NOMO-1 treated with dmso at 0.1 percent for 144 hours (cell line): Measurements from ENCODE around the gene OR2W1.

Experiments
- DNase-seq: peaks from one replicate; lab custom pipeline; 2025; ENCODE audit not compliant: unreplicated experiment; lab: John Stamatoyannopoulos, UW

Gene OR2W1

GRCh38 chr6:29045075-29045474, at the start of gene OR2W1:
Gene OR2W1, minus strand, starts transcription at chr6:29045175. Its CDS starts 0 bp downstream, at chr6:29045175.
- no peak for DNase-seq

DNA sequence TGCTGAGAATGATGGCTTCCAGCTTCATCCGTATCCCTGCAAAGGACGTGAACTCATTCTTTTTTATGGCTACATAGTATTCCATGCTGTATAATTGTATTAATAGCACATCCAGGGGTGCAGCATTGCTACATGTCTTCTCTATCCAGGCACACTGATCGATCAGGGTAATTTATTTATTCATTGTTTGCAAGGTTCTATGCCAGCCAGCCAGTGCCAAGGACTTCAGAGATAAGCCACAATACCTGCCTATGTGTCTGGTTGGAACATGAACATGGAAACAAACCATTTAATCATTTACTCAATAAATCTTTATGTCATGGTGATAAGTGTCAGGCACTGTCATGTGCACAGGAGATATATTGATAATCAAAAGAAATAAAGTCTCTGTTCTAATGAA, 48.0 kb upstream of the OR2W1 start:
- DNase-seq, result no peak

DNA sequence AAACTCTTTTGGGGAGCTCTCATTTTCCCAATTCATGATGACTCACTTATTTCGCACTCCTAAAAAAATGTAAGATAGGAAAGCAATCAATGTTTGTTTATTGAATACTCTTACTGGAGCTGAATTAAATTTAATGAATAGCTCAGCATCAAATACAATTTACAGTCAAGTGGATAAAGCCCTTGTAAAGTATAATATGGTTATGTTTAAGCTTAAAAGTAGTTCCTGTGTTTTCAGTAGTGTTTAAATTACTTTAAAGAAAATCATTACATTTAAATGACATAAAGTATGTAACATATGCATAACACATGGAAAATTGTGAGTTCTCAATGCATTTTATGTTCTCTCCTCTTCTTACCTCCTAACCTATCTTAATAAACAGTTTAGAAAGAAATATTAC, 42.2 kb upstream of the OR2W1 start, which contains the start of gene OR2B3:
Gene OR2B3, minus strand, starts transcription at position 101 of the 400 bp plus-strand sequence. Its CDS starts 65 bp downstream, at position 36.
- DNase-seq, result no peak

GRCh38 chr6:29082457-29082856, 37.5 kb upstream of the OR2W1 start:
- DNase-seq, result no peak

DNA sequence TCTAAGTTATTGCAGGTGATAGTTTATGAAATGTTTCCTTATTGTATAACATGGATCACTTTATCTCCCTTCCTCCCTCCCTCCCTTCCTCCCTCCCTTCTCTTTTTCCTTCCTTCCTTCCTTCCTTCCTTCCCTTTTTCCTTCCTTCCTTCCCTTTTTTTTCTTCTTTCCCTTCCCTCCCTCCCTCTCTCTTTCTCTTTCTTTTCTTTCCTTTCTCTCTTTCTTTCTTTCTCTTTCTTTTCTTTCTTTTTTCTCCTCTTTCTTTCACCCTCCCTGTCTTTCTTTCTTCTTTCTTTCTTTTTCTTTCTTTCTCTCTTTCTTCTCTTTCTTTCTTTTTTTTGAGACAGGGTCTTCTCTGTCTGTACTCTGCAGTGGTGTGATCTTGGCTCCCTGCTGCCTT, 36.3 kb upstream of the OR2W1 start:
- no peak for DNase-seq

DNA sequence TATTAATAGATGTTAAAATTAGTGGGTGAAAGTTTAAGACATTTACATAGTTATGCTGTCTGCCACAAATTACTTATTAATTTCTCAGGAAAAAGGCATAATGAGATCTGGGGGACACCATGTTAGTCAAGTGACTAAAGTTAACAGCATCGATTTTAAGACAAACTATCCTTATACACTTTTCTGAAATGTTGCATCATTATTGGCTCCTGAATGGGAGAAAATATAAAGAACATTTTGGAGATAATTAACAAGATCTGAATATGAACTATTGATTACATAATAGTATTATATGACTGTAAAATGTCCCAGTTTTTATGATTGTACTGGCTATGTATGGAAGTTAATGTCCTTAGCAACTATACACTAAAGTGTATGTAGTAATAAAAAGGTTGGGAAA, 34.2 kb upstream of the OR2W1 start:
- no peak for DNase-seq

DNA sequence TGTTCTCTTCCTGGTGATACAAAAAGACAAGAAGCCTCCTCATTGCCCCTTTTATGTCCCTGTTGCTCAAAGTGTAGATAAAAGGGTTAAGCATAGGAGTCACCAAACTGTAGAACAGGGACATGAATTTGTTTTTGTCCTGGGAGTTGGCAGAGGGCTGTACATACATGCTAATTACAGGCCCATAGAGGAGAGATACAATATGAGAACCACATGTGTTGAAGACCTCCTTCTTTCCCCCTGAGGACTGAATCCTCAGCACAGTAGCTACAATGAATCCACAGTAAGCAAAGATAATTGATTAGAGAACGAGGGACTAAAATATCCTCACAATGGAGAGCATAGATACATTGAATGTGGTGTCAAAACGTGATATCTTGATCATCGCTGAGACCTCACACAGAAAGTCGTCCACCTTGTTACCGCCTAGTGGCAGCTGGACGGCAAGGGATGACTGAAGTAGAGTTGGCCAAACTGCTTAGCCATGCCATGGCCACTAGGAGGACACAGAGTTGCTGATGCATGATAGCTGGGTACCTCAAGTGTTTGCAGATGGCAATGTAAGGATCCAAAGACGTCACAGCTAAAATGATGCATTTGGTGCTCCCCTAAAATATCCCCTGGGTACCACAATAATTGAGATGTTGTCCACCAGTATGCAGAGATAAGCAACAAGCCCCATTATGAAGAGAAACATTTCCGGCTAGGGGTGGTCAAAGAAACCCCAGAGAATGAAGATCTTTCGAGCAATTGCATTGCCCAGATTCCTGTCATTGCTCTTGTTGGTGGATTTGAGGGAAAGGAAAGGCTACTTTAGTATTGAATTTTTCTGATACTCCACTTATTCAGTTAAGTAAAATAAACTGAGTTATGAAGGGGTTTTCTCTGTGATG, 27.1 kb upstream of the OR2W1 start:
- no peak for DNase-seq

GRCh38 chr6:29051680-29052079, 6.7 kb upstream of the OR2W1 start:
- no peak for DNase-seq

DNA sequence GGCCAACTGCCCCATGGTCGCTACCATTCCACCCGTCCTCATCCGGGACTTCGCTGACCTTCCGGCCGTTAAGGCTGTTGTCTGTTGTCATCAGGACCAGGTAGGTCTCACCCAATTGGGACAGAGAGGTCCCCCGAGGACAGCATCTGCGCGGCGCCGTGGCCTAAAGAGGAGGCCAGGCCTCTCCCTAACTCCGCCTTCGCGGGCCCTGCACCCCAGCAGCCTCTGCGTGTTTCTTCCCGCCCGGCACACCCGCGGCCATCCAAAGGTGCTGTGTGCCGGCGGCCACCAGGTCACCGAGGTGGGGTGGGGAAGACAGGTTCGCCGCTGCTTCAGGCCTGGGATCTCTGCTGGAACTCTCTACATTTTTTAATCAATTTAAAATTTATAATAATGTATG, 9.0 kb downstream of the OR2W1 start:
- DNase-seq, result no peak

GRCh38 chr6:29028821-29029220, 16.2 kb downstream of the OR2W1 start:
- no peak for DNase-seq

GRCh38 chr6:29025927-29026585, 18.9 kb downstream of the OR2W1 start:
- no peak for DNase-seq

- DNase-seq, result no peak
Measured at GRCh38 chr6:29021434-29021833, 23.5 kb downstream of the OR2W1 start.

DNA sequence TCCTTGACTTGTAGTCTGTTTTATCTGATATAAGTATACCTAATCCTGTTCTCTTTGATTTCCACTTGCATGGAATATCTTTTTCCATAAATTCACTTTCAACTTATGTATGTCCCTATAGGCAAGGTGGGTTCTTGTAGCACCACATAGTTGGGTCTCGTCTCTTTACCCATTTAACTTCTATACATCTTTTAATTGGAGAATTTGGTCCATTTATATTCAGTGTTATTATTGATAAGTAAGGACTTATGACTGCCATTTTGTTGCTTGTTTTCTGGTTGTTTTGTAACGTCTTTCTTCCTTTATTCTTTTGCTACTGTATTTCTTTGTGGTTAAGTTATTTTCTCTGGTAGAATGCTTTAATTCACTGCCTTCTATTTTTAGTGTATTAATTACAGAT, 25.3 kb downstream of the OR2W1 start:
- DNase-seq, result no peak

DNA sequence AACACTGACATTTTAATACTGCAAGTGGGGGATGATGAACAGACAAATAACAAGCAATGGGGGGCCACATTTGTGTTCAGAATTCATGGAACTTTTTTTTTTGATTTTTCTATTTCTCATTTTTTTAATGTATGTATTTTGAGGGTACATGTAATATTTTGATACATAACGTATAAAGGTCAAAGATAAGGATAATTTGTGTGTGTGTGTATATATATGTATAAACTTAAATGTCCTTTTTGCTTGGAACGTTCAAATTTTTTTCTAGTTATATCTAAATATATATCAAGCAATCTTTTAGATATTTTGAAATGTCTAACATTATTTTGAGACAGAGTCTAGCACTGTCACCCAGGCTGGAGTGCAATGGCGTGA, 27.6 kb downstream of the OR2W1 start:
- no peak for DNase-seq

- DNase-seq, result peak; percentile 80
Measured at GRCh38 chr6:29016559-29017427, 28.2 kb downstream of the OR2W1 start.

DNA sequence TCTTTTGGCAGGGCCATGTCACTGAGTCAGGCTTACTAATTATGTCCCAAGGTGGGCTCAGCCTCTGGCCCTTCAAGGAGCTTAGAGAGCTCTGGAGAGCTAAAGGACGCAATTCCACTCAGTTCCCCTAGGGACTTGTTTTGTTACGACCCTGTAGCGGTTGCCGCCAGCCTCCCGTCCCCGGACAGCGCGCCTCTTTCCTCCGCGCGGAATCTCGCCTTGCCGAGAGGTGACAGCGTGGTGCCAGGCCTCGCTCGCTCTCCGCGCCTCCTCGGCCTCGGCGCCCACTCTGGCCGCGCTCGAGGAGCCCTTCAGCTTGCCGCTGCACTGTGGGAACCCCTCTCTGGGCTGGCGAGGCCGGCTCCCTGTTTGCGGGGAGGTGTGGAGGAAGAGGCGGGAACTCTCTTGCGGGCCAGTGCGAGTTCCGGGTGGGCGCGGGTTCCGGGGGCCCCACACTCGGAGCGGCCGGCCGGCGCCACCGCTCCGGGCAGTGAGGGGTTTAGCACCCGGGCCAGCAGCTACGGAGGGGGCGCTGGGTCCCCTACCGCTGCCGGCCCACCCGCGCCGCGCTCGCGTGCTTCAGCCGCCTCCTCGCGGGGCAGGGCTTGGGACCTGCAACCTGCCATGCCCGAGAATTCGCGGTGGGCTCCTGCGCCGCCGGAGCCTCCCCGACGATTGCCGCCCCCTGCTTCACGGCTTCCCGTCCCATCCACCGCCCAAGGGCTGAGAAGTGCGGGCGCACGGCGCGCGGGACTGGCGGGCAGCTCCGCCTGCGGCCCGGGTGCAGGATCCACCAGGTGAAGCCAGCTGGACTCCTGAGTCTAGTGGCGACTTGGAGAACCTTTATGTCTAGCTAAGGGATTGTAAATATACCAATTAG, 30.0 kb downstream of the OR2W1 start:
- DNase-seq, result no peak

- no peak for DNase-seq
Measured at GRCh38 chr6:29011276-29011734, 33.7 kb downstream of the OR2W1 start.

- no peak for DNase-seq
Measured at GRCh38 chr6:29009358-29009757, 35.6 kb downstream of the OR2W1 start.

DNA sequence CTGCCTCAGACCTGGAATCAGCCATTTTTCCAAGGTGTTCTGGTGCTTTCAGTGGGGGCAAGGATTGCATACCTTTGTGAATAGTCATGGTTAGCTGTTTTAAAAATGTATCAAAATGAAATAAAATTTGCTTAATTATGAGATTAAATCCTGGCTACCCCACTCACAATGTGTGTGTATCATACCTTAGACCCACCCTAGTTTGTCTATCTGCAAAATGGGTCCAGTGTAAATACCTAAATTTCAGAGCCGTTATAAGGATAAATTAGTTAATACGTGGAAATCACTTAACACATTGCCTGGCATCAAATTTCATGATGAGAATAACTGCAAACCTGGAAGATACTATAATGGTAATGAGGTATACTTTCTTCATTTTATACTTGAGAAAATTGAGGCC, 36.9 kb downstream of the OR2W1 start:
- no peak for DNase-seq

- DNase-seq, result peak; percentile 89
Measured at GRCh38 chr6:29005183-29005885, 39.6 kb downstream of the OR2W1 start, which contains the start of gene ZNF311. Gene ZNF311, minus strand, starts transcription at chr6:29005315. Its CDS starts 1,361 bp downstream, at chr6:29003954.
